GM21529 (cell line): Measurements from ENCODE around the gene CFAP221.

ENCODE experiments used
- ATAC-seq: cut with Tn5 transposase; IDR thresholded peaks from one replicate; pipeline ENCODE4 v1.9.1; 2021; ENCODE audit not compliant: unreplicated experiment

Gene CFAP221

DNA sequence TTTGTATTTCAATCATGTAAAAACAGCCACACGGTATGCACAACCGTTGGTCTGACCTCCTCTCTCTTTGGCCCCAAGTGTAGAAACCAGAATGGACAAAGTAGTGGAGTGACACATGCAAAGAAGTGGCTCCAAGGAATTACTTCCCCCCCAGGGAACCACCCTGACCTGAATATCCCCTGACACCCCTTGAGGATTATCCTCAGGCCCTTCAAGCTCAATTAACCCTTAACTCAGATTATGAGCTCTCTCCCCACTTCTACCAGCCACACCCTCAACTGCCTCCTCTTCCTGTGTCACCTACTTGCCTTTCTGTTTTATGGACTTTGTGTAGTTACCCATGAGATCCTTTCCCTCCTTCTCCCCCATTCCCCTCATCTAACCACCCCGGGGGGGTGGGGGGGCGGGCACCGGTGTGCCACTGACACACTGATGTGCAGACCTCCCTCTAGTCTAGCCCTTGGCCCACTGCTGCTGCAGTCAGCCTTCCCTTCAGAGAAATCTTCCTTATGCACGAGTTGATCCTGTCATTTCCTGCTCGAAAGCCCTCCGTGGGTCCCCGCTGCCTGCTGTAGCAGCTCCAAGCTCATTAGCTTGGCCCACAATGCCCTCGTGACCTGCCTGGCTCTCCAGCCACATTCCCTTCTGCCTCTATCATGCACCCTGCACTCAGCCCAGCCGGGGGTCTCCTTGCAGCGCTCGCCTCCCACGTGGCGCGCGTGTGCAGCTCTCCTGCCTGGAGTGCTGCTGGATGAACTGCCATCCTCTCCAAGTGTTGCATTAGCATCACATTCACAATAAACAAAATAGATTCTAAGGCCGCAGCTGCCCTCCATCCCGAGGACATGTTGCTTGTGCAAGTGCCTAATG lies 94.7 kb downstream of the CFAP221 start:
- ATAC-seq, result no peak

DNA sequence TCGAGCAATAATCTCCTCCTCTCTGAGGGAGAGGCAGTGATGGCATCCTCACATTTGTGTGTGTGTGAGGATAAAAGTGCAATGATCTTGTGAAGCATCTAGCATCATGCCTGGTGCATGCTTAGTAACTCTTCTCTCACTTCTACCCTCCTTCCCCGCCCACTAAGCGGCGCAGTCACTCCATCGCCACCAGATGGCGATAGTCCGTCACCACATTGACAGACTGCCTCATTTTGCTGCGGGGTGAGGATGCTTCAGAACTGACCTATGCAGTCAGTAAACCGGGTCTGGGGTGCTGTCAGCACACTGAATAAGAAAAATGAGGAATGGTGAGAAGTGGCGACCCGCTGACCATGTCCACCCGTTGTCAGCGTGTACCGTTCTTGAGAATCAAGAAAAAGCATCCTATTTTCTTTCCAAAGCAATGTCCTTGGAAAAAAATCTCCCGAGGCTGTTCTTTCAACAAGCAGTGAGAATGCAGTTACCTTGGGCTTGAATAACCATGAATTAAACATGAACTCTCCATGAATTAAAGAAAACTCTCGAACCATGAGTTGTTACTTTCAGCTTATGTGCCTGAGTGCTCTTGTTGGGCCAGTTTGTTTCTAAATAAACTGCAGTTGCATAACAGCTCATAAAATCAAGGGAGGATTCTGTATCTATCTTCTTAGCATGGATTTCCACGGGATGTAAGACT lies 97.5 kb downstream of the CFAP221 start:
- peak; percentile 99 for ATAC-seq

DNA sequence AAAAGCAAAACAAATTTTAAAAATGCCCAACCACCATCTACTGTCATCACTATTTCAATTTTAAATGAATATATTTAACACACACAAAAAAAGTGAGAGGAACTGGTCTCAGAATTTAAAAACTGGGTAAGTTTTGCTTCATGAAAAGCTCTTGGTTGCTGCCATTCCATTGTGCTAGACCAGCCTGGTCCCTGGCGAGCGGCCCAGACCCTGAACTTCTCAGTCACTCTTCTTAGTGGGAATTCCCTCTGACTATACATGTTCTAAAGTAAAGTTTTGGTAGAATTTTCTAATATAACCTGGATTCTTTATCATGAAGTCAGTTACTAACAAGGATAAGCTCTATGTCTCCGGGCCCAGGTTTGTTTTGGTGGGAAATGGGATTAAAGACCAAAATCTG lies 99.9 kb downstream of the CFAP221 start:
- ATAC-seq, result no peak

DNA sequence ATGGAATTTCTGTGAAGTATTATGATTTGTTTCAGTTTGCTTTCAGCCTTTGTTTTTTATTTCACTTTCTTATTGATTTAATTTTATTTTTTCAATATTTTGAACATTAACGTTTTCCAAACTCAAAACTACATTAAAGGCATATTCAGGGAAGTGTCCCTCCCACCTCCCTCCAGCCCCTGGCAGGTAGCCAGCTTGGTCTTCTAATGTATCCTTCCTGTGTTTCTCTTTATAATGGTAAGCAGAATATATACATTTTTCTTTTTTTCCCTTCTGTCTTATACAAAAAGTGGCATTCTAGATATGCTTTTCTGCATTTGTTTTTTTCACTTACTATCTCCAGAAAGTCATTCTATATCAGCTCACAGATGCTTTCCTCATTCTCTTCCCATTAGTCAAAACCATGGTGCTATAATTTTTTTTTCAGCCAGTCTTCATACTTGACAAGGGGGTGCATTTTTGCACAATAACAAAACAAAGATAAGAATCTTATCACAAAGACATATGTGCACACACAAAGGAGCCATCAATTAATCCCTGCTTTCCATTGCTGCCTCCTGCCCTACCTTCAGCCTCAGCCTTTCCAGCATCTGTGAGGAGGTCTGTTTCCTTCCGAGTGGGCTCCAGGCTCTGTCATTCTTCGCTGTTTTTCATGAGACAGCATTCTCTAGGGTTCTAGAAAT lies 101.1 kb downstream of the CFAP221 start:
- ATAC-seq, result no peak

DNA sequence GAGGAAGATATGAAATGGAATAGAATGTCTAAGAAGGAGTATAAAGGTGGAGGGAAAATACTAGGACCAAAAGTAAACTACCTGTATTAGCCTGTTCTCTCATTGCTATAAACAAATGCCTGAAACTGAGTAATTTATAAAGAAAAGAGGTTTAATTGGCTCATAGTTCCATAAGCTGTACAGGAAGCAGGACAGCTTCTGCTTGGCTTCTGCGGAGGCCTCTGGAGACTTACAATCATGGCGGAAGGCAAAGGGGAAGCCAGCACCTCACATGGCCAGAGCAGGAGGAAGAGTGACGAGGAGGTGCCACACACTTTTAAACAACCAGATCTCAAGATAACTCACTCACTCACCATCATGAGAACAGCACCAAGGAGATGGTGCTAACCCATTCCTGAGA lies 101.9 kb downstream of the CFAP221 start:
- ATAC-seq, result no peak

DNA sequence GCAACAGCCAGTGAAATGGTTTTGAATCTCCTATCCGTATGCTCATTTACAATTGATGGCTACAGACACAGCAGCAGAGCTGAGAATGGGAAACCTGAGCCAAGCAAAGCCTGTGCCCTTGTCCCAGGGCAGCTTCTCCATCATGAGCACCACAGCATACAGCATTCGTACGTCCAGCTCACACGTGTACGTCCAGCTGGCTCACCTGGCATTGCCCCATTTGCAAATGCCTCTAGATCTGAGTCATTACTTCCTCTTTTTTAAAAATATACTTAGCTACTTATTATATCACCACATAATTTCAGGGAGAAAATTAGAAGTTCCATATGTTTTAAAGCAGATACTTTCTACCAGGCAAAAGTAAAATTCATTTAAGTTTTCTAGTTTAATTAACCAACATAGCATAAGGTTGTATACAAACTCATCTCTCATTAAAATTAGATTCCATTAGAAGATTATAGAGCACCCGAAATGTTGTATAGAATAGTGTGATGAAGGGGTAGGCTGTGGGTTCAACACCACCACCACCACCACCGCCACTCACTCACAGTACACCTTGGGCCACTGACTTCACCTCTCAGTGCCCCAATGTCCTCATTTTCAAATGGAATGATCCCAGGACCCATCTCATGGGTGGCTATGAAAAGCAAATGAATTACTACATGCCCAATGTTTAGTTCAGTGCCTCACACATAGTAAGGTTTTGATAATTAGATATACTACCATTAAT lies 103.4 kb downstream of the CFAP221 start:
- peak; percentile 95 for ATAC-seq

DNA sequence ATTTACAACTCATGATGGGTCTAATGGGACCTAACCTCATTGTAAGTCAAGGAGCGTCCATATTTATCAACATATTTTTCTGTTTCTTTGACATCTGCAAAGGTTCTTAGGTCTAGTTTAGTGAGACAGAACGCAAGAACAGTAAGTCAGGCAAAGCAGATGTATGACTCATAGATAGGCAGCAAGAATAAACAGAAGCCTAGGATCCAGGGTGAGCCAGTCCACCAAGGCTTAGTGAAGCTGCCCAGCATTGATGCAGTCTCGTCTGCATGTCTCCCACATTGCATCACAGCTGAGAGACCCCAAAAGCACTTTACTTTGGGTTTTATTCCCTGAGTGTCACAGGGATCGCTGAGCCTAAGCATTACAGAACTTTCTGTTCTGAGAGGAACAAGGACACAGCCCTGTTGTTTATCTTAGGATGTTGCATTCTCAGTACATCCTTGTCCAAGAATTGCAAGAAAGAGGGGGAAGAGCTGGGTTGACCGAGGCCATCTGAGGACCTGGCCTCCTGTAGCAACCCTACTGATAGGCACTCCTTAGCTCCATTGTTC lies 105.2 kb downstream of the CFAP221 start:
- ATAC-seq, result no peak

DNA sequence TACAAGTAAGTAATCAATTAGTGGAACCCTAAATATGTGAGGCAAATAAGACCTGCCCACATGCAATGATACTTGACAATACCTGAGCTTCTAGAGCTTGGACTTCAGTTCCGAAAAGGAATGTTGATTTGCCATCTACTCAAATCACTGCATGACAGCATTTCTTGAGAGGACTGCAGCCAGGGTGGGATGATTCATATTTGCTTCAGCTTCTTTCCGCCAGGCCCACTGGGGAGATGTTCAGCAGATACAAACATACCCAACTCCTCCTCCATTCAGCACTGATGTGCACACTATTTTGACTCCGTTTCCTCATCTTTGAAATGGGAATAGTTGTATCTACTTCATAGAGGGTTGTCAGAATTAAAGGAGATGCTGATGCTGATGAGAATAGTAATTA lies 106.0 kb downstream of the CFAP221 start:
- no peak for ATAC-seq

DNA sequence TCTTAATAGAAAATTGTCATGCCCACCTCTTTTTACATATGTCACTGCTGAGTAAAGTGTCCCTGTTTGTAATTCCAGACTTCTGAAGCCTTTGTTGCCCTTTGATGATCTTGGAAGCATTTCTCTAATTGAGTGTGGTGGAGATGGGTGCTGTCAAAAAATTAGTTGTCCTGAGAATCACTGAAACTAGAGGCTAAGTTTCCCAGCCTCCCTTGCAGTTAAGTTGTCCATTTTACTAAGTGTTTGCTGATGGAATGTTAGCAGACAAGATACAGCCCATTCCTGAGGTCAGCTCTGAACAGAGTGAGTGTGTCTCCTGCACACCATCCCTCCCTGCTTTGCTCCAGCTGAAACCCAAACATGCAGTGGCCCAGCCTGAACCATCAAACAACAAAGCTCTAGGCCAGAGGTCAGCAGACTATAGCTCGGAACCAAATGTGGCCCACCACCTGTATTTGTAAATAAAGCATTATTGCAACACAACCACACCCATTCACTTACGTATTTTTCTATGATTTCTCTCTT lies 106.7 kb downstream of the CFAP221 start:
- ATAC-seq, result no peak

DNA sequence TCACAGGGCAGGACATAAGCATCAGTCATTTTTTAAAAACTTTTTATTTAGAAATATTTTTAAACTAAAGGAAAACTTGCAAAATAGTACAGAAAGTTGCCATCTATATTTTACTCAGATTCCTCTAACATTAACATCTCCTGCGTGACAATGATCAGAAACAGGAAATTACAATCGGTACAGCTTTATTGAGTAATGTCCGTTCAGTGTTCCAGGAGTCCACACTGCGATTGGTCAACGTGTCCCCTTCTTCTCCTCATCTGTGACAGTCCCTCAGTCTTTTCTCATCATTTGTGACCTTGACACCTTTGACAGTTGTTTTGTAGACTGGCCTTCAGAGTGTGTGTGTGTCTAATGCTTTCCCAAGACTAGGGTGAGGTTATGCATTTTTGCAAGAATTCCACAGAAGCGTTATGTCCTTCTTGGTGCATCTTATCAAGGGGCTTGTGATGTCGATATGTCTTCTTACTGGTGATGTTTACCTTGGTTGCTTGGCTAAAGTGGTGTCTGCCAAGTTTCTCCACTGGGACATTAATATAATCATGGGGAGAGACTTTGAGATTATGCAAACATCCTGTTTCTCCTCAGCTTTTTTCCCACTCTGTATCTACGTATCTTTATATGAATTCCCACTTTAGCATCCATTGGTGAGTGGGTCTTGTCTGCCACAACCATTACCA lies 113.4 kb downstream of the CFAP221 start:
- ATAC-seq, result no peak

DNA sequence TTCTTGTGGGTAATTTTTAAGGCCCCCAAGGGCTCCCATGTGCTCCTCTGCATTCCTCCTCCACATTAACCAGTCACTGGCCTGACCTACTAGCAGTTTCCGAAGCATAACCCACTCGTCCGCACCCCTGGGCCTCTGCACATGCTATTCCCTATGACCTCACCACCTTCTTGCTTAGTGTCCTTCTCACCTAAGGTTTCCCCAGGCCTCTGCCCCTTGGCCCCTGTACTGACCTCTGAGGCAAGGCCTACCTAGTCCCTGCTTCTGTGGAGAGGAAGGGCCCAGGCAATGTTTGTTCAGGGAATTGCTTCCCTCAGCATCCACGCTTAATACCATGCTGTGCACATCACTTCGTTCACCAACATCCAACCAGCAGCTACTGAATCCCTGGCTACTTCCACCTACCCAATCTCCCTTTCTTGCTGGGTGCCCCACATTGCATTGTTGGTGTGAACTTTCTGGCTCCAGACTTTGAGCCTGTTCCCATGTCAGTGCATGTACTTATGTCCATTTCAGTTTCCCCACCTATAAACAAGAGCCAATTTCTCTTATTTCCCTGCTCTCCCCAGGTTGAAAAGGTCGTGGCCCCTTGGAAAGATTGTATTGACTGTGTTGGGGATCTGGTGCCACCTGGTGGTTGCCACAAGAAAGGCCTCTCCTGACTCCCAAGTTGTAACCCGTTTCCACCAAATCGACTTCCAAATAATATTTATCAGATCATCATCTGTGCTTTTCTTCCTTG lies 115.5 kb downstream of the CFAP221 start:
- no peak for ATAC-seq

DNA sequence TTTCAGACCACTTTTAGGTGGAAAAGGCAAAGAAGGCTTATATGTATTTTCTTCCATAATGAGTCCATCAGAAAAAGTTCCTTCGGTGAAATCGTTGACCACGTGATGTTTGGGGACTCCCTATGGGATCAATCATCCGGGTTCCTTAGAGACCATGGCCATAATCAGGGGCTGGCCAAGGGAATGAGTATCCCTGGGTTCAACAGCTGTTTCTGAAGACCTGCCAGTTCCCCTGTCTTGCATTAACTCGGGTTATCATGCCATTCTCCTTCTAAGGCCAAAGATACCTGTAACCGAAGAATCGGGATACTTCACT lies 116.1 kb downstream of the CFAP221 start:
- no peak for ATAC-seq

DNA sequence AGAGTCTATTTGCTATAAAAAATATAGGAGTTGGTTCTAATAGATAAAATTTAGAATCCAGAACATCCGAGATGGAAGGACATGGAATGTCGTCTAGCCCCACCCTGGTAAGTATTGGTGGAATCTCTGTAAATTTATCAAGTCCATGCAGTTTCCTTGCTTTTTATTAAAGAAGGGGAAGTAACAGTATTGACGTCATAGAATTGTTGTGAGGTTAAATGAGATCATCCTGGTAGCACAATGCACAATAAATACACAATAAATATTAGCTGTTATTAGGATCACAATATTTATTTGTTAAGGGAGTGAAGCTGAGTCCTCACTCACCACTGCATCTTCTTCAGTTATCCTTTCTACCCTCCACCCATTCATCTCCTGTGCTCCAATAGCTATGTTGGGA lies 118.0 kb downstream of the CFAP221 start:
- no peak for ATAC-seq

DNA sequence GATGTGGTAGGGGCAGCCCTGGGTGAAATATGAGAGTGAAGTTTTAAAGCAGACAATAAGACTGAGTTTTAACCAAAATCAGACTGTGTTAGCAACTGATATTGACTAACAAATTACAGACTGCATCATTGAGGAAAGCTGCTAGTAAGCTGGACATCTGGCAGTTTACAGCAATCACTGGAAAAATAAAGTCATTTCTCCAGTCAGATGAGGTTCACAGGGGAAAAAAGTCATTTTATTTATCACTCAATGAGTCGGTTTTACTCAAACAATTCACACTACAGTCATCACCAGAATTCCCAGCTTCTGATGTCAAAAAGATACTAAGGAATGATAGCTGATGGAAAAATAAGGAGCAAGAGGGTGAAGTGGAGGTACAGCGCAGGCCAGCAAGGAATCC lies 124.3 kb downstream of the CFAP221 start:
- no peak for ATAC-seq

DNA sequence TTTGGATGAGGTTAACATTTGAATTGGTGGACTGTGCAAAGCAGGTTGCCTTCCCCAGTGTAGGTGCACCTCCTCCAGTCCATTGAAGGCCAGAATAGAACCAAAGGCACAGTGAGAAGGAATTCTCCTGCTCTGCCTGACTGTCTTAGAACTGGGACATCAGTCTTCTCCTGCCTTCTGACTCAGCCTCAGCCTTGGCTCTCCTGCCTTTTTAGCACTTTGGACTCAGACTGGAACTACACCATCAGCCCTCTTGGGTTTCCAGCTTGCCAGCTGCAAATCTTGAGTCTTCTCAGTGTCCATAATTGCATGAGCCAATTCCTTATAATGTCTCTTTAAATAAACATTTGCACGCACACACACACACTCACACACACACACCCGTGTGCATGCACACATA lies 126.8 kb downstream of the CFAP221 start:
- no peak for ATAC-seq

DNA sequence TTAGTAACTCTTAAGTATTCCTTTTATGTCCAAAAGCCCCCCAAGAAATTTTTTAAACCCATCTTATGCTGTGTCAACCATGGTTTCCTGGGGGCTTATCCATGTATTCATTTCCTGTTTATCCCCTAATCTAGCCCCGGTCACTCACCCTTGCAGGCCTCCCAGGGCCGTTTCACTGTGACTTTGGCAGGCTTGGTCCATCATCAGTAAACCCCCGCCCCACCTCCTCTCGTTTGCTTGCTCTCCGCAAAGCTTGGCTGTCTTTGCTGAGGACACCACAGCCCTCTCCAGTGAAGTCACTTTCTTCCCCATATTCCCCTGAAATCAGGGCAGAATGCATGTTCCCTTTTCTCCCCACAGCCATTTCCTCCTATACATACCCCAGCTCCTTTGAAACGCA lies 127.5 kb downstream of the CFAP221 start:
- no peak for ATAC-seq

DNA sequence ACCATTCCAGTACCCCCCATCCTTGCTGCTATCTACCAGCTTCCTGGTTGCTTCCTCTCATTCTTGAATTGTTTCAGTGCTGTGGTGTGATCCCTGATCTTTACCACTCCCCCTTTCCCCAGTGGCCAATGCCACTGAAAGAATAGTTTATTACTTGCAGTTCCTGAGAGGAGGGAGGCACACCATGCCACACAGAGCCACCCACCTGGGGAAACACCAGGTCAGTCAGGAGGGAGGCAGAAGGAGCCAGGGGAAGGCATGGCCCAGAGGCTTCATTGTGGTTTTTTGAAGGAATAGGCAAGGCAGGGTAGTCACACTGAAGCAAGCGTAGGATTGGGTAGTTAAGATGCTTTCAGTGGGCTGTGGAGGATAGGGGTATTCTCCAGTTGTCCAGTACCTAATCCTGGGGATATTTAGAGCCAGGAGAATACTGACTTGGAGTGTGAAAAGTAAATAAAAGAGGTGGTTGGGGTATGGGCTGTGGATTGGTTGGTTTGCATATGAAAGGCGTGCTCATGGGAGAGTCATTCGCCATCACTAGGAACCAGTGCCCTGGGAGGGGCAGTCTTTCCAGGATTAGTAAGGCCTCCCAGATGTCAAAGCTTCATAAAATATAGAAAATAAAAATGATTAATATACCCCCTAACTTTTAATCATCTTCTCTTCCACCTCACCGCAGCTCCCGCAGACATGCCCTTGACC lies 128.1 kb downstream of the CFAP221 start:
- ATAC-seq, result no peak

DNA sequence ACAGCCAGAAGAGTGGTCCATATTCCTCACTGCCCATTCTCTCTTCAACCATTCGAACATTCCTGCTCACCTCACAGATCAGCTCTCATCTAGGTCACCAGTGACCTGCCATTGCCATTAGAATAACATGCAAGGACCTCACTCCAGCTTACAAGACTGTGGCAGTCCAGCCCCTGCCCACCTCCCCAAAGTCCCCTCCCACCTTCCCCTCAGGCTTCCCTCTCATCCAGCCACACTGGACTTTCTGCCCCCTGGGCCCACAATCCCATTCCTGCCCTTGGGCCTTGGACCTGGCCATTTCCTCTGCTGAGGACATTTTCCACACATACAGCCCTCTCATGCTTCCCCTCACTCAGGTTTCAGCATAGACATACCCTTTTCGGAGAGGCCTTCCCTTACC lies 129.5 kb downstream of the CFAP221 start:
- no peak for ATAC-seq
